GM19328 (cell line): ENCODE results near the gene RAD23A.
"Not testable (repeated sequence)": the region's sequence is repeated elsewhere in the genome, so short reads cannot be mapped to it uniquely, and the experiment has no call there.

Experiments used
- ATAC-seq: cut with Tn5 transposase; IDR thresholded peaks from one replicate; pipeline ENCODE4 v1.9.1; 2021; ENCODE audit warnings: mild to moderate bottlenecking, moderate library complexity; ENCODE audit not compliant: unreplicated experiment

The RAD23A gene

GRCh38 chr19:12937927-12938778 is 7.5 kb upstream of the RAD23A start, which contains the start of gene CALR:
Gene CALR (plus strand): TSS chr19:12938609. CDS start chr19:12938680, 71 bp downstream.
- peak; percentile 86 for ATAC-seq

GRCh38 chr19:12938779-12939601 is 6.7 kb upstream of the RAD23A start:
- no peak for ATAC-seq

- ATAC-seq, result no peak
These were observed 5.7 kb upstream of the RAD23A start for GRCh38 chr19:12939975-12940423.

GRCh38 chr19:12940897-12941296 is 4.8 kb upstream of the RAD23A start:
- ATAC-seq, result no peak

GRCh38 chr19:12943437-12944044 is 2.1 kb upstream of the RAD23A start:
- no peak for ATAC-seq

- no peak for ATAC-seq
These were observed 1.5 kb upstream of the RAD23A start for GRCh38 chr19:12944104-12944674.

- peak; percentile 27 for ATAC-seq
These were observed 545 bp downstream of the RAD23A start for GRCh38 chr19:12946092-12946721.

GRCh38 chr19:12946731-12947496 is 1.3 kb downstream of the RAD23A start:
- no peak for ATAC-seq

- ATAC-seq, result no peak
These were observed 2.3 kb downstream of the RAD23A start for GRCh38 chr19:12947702-12948611.

GRCh38 chr19:12948612-12949362 is 3.1 kb downstream of the RAD23A start:
- no peak for ATAC-seq

- no peak for ATAC-seq
These were observed 4.0 kb downstream of the RAD23A start for GRCh38 chr19:12949363-12950283.

- ATAC-seq, result not testable (repeated sequence)
These were observed 6.4 kb downstream of the RAD23A start for GRCh38 chr19:12952050-12952449.

GRCh38 chr19:12952488-12953137 is 7.0 kb downstream of the RAD23A start:
- ATAC-seq, result no peak

- ATAC-seq, result no peak
These were observed 7.6 kb downstream of the RAD23A start for GRCh38 chr19:12953138-12953798.

GRCh38 chr19:12953799-12954611 is 8.3 kb downstream of the RAD23A start:
- no peak for ATAC-seq
